NCI-H128 (cell line): Measurements from ENCODE around the gene PON3.

Experiments
- DNase-seq: peaks from one replicate; lab custom pipeline; 2025; ENCODE audit not compliant: unreplicated experiment; lab: John Stamatoyannopoulos, UW

The PON3 gene

GRCh38 chr7:95396136-95397032, at the start of gene PON3:
Gene PON3 (minus strand): TSS chr7:95396375. CDS start chr7:95396350, 25 bp downstream.
- DNase-seq: no peak

DNA sequence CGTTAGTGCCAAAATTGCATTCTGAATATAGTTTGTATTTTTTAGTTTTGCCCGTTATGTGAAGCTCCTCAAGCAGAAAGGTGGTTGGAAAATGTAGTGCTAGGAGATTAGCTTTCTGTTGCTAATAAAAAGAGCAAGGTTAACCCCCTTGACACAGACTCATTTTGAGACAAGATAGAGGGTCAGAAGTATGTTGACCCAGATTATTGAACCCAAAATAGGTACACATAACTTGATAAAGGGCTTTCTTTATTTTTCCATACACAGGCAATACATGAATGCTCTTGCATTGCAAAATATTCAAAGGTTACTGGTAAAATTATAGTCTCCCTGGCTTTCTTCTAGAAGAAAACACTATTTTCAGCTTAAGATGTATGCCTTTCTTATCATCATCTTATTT, 48.6 kb upstream of the PON3 start:
- no peak for DNase-seq

DNA sequence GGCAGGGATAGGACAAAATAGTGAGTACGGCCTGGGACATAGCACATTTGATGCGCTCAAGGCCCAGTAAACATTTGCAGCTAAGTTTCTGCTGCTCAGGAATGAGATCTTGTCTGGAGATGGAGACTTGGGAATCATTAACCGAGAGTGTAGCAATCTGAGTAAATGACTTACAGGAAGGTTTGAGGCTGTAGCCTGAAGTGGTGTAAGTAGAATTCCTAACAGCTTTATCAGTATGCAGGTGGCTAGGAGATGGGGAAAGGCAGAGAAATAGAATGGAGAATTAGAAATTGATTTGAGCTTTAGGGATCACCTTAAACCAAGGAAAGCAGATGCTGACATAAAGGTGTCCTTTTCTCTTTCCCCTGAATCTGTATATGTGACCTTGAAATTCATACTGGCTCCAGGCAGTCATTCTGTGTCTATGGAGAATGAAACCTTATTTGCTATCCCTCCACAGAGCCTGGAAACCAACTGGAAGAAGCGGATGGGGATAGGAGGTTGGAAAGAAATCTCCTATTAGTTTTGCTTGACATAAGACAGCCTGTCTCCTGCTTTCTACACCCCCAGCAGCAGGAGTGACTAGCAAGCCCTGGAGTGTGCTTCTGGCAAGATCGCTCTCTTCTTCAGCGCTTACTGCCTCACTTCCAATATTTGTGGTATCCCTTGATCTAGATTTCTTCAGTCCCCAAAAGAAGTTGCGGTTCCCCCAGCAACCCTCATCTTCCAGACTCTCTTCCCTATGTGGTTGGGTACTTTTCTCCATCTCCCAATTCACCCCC, 45.1 kb upstream of the PON3 start:
- DNase-seq: no peak

- no peak for DNase-seq
Measured at GRCh38 chr7:95440394-95441038, 44.3 kb upstream of the PON3 start.

GRCh38 chr7:95436407-95436806, 40.2 kb upstream of the PON3 start:
- DNase-seq: no peak

GRCh38 chr7:95435422-95435780, 39.2 kb upstream of the PON3 start:
- DNase-seq: no peak

- DNase-seq: no peak
Measured at GRCh38 chr7:95434557-95435421, 38.6 kb upstream of the PON3 start, which contains the start of gene PON2. Gene PON2 (minus strand): TSS chr7:95435028. CDS start chr7:95434951, 77 bp downstream.

- DNase-seq: no peak
Measured at GRCh38 chr7:95433952-95434556, 37.9 kb upstream of the PON3 start.

- DNase-seq: no peak
Measured at GRCh38 chr7:95433129-95433528, 37.0 kb upstream of the PON3 start.

GRCh38 chr7:95432606-95433005, 36.4 kb upstream of the PON3 start:
- no peak for DNase-seq

- DNase-seq: no peak
Measured at GRCh38 chr7:95430864-95431263, 34.7 kb upstream of the PON3 start.

DNA sequence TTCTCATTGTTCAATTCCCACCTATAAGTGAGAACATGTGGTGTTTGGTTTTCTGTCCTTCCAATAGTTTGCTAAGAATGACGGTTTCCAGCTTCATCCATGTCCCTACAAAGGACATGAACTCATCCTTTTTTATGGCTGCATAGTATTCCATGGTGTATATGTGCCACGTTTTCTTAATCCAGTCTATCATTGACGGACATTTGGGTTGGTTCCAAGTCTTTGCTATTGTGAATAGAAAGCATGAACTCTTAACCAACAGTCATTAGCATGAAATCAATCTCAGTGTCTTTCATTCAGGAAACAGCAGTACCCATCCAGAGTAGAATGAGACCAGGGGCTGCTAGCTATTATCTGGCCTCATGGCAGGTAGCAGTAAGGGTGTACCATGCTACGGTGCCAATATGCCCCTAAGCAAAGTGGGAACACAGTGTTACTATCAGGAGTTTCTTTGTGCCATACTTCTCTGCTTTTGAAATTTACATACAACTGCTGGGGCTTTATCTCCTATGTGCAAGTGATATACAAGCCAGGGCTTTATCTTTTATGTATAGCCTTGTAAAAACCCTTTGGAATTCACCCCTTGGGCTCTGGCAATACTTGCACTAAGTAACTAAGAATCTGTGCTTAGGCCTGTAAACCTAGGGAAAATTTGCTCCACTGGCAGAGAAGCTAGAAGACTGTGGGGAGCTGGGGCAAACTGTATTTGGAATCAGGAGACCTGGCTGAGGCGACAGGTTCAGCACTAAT, 33.2 kb upstream of the PON3 start:
- no peak for DNase-seq

GRCh38 chr7:95427914-95428516, 31.8 kb upstream of the PON3 start:
- DNase-seq: no peak

- DNase-seq: no peak
Measured at GRCh38 chr7:95427166-95427565, 31.0 kb upstream of the PON3 start.

DNA sequence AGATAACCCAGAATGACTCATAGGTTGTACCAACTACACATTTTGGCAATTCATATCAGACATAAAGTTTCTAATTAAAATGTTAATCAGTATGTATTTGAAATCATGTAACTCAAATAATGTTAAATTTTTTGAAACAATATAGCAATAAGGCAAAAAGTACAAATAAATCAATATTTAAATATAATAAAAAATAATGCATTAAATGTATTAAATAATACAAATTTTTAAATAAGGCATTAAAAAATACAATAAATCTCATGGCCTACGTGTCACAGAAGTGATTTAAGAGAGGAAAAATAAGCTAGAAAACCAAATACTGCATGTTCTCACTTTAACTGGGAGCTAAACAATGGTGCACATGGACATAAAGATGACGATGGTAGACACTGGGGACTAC, 29.5 kb upstream of the PON3 start:
- DNase-seq: no peak

DNA sequence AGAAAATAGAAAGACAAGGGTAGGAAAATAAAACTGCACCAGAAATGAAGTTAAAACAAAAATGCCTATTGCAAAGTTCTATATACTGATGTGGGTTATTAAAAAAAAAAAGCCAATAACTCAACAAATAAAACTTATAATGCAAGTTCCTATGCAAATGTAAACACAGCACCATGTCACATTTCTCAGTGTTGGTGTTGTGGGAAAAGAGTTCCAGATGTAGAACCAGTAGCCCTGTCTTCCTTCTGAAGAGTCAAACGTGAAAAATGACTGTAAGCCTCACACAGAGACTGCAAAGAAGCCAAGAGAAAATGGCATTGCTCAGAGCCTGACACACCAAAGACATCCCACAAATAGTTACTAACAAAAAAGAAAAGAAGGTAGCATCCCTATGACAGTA, 28.5 kb upstream of the PON3 start:
- DNase-seq: no peak

DNA sequence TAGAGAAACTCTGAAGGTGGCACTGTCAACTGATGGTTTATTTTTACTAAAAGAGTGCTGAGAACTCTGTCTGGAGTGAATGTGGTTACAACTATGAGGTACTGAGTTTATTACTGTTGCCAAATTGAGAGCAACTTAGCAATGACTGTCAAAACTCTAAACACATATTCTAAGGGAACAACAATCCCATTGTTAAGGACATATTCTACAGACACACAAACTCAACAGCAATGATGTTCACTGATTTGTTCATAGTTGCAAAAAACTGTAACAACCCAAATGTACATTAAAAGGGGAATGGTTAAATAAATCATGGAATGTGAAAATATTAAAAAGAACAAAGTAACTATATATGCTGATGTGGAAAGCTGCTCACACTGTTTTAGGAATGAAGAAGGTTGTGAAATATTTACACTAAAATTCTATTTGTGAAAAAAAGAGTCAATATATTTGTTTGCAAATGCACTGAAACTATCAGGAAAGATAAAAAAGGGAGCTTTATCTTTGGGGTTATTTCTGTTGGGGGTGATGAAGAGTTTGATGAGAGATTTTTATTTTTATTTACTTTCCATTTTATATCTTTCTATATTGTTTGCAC, 25.8 kb upstream of the PON3 start:
- DNase-seq: no peak

DNA sequence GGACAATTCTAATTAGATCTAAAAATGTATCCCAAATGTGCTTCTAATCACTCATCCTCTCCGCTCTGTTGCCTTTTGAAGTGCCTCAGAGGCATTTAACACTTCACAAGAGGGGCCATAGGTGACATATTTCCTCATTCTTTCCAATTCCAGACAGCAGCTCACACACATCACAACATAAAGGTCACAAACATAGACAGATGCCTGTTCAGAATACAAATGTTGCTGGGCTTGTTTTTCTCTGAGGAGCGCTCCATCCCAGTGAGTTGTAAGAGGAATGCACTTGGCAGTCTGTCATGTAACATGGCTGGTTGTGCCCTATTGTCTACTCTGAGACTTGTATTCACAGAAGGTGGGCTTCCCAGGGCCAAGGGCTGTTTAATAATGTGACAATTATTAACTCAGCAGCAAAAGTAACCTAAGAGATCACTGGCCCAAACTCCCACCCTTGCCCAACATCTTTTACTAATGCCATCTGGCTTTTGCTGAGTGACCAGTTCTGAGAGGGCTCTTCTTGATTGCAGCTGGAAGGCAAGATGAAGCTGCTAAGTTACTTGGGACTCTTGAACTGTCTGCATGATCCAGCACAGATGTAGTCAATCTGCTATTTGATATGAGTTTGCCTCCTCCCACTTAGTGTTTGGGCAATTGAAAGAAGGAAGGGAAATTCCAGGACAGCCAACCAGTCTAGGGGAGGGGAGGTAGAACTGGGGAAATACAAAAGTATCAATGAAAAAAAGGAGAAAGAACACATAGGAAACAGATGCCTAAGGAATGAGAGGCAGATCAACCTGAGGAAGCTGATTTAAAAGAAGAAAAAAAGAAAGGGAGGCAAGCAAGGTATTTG, 25.0 kb upstream of the PON3 start:
- DNase-seq: no peak
